Measurements from ENCODE around the gene PACSIN1.

Gene PACSIN1

GRCh38 chr6:34465531-34466241 lies at the start of gene PACSIN1:
PACSIN1 (plus strand) TSS chr6:34466076; CDS start chr6:34526306, 60,230 bp downstream.
- no peak for DNase-seq

GRCh38 chr6:34416877-34417371 lies 49.0 kb upstream of the PACSIN1 start:
- DNase-seq: no peak

GRCh38 chr6:34418367-34418766 lies 47.5 kb upstream of the PACSIN1 start:
- no peak for DNase-seq

GRCh38 chr6:34423254-34423653 lies 42.6 kb upstream of the PACSIN1 start:
- DNase-seq: no peak

- DNase-seq: no peak
These were observed 41.4 kb upstream of the PACSIN1 start for GRCh38 chr6:34424200-34425131.

- no peak for DNase-seq
These were observed 40.8 kb upstream of the PACSIN1 start for GRCh38 chr6:34425132-34425497.

GRCh38 chr6:34425498-34426410 lies 40.1 kb upstream of the PACSIN1 start, which contains the start of gene RPS10:
RPS10 (minus strand) TSS chr6:34426069; CDS start chr6:34425221, 848 bp downstream.
- DNase-seq: peak; percentile 60

- DNase-seq: no peak
These were observed 30.0 kb upstream of the PACSIN1 start for GRCh38 chr6:34435916-34436315.

- DNase-seq: no peak
These were observed 28.9 kb upstream of the PACSIN1 start for GRCh38 chr6:34436803-34437643.

GRCh38 chr6:34437644-34437970 lies 28.3 kb upstream of the PACSIN1 start:
- DNase-seq: no peak

GRCh38 chr6:34438705-34439104 lies 27.2 kb upstream of the PACSIN1 start:
- no peak for DNase-seq

GRCh38 chr6:34439442-34439841 lies 26.4 kb upstream of the PACSIN1 start:
- no peak for DNase-seq

- DNase-seq: no peak
These were observed 24.4 kb upstream of the PACSIN1 start for GRCh38 chr6:34441526-34441925.

- no peak for DNase-seq
These were observed 20.5 kb upstream of the PACSIN1 start for GRCh38 chr6:34445313-34445860.

- no peak for DNase-seq
These were observed 18.5 kb upstream of the PACSIN1 start for GRCh38 chr6:34447386-34447785.

GRCh38 chr6:34447910-34448309 lies 18.0 kb upstream of the PACSIN1 start:
- DNase-seq: no peak

- no peak for DNase-seq
These were observed 14.7 kb upstream of the PACSIN1 start for GRCh38 chr6:34451192-34451591.

GRCh38 chr6:34455831-34456230 lies 10.0 kb upstream of the PACSIN1 start:
- no peak for DNase-seq

- no peak for DNase-seq
These were observed 8.5 kb upstream of the PACSIN1 start for GRCh38 chr6:34457382-34457741.

GRCh38 chr6:34457742-34458735 lies 7.8 kb upstream of the PACSIN1 start:
- no peak for DNase-seq
